H9 (cell line): ENCODE data around the gene TNIP1. TPM values are rescaled to one million over a fixed set of nuclear protein-coding genes. Genes with fewer than 3 reads are reported as not detected.

Source experiments
- DNase-seq: peaks from one replicate; pipeline ENCODE4 v3.0.0-alpha.2; 2017
- H2AFZ ChIP-seq: one replicate; pipeline ENCODE4 v1.6.1; 2013; ENCODE audit warnings: mild to moderate bottlenecking, low read length, control low read depth, moderate library complexity
- H2AK5ac ChIP-seq: 2 replicates; pipeline ENCODE4 v1.6.1; 2013; ENCODE audit warnings: low read length, control low read depth, mixed read lengths; ENCODE audit not compliant: insufficient read length
- H2BK120ac ChIP-seq: one replicate; pipeline ENCODE4 v1.6.1; 2013; ENCODE audit warnings: low read depth, mild to moderate bottlenecking, low read length, control low read depth, inconsistent platforms; ENCODE audit not compliant: poor library complexity, severe bottlenecking
- H2BK12ac ChIP-seq: 2 replicates; pipeline ENCODE4 v1.6.1; 2013; ENCODE audit warnings: low read length, control low read depth, mixed read lengths, low read depth; ENCODE audit not compliant: insufficient read length
- H2BK15ac ChIP-seq: 2 replicates; pipeline ENCODE4 v1.6.1; 2013; ENCODE audit warnings: low read depth, low read length, control low read depth
- H2BK20ac ChIP-seq: one replicate; pipeline ENCODE4 v1.6.1; 2013; ENCODE audit warnings: low read depth, mild to moderate bottlenecking, low read length, control low read depth, inconsistent platforms; ENCODE audit not compliant: poor library complexity, severe bottlenecking
- H2BK5ac ChIP-seq: 2 replicates; pipeline ENCODE4 v1.6.1; 2013; ENCODE audit warnings: low read length, control low read depth, mixed read lengths; ENCODE audit not compliant: insufficient read length
- H3K14ac ChIP-seq: 2 replicates; pipeline ENCODE4 v1.6.1; 2013; ENCODE audit warnings: low read length, control low read depth; ENCODE audit not compliant: insufficient read depth
- H3K18ac ChIP-seq: 2 replicates; pipeline ENCODE4 v1.6.1; 2013; ENCODE audit warnings: low read depth, mild to moderate bottlenecking, mixed read lengths, low read length, control low read depth; ENCODE audit not compliant: insufficient read length
- H3K23ac ChIP-seq: 2 replicates; pipeline ENCODE4 v1.6.1; 2013; ENCODE audit warnings: low read length, control low read depth, mixed read lengths, low read depth; ENCODE audit not compliant: insufficient read length
- H3K23me2 ChIP-seq: 2 replicates; pipeline ENCODE4 v1.6.1; 2013; ENCODE audit warnings: low read depth, mild to moderate bottlenecking, mixed read lengths, low read length, control low read depth; ENCODE audit not compliant: insufficient read length, poor library complexity, severe bottlenecking
- H3K27ac ChIP-seq: 2 replicates; pipeline ENCODE4 v1.5.1; 2013; ENCODE audit warnings: low read length, control low read depth, mixed read lengths, low read depth; ENCODE audit not compliant: insufficient read length
- H3K27me3 ChIP-seq: 2 replicates; pipeline ENCODE4 v1.6.1; 2013; ENCODE audit warnings: low read length, control low read depth, inconsistent platforms; ENCODE audit not compliant: insufficient read depth
- H3K4ac ChIP-seq: 2 replicates; pipeline ENCODE4 v1.6.1; 2013; ENCODE audit warnings: low read depth, mild to moderate bottlenecking, control low read depth, inconsistent platforms, low read length, moderate library complexity
- H3K4me1 ChIP-seq: 2 replicates; pipeline ENCODE4 v1.6.1; 2013; ENCODE audit warnings: low read length, control low read depth, inconsistent platforms; ENCODE audit not compliant: insufficient read depth
- H3K4me2 ChIP-seq: 2 replicates; pipeline ENCODE4 v1.6.1; 2013; ENCODE audit warnings: low read length, control low read depth, mixed read lengths; ENCODE audit not compliant: insufficient read length, insufficient read depth
- H3K56ac ChIP-seq: 2 replicates; pipeline ENCODE4 v1.6.1; 2013; ENCODE audit warnings: low read depth, mild to moderate bottlenecking, mixed read lengths, low read length, control low read depth; ENCODE audit not compliant: insufficient read length
- H3K79me1 ChIP-seq: 2 replicates; pipeline ENCODE4 v1.6.1; 2013; ENCODE audit warnings: low read depth, mild to moderate bottlenecking, moderate library complexity, low read length, control low read depth, inconsistent platforms; ENCODE audit not compliant: insufficient read depth, poor library complexity, severe bottlenecking
- H3K79me2 ChIP-seq: 2 replicates; pipeline ENCODE4 v1.6.1; 2013; ENCODE audit warnings: low read length, control low read depth, inconsistent platforms; ENCODE audit not compliant: insufficient read depth
- H3K9ac ChIP-seq: 2 replicates; pipeline ENCODE4 v1.6.1; 2013; ENCODE audit warnings: low read length, control low read depth, mixed read lengths; ENCODE audit not compliant: insufficient read length; ENCODE audit errors: extremely low read depth
- H3K9me3 ChIP-seq: one replicate; pipeline ENCODE4 v1.6.1; 2013; ENCODE audit warnings: low read depth, low read length, inconsistent platforms; ENCODE audit not compliant: control insufficient read depth
- H3T11ph ChIP-seq: one replicate; pipeline ENCODE4 v1.6.1; 2013; ENCODE audit warnings: mild to moderate bottlenecking, low read length, control low read depth, inconsistent platforms
- H4K20me1 ChIP-seq: one replicate; pipeline ENCODE4 v1.6.1; 2013; ENCODE audit not compliant: control insufficient read depth, insufficient read length, insufficient read depth
- H4K5ac ChIP-seq: 2 replicates; pipeline ENCODE4 v1.6.1; 2013; ENCODE audit warnings: low read depth, mild to moderate bottlenecking, mixed read lengths, low read length, control low read depth; ENCODE audit not compliant: insufficient read length
- H4K8ac ChIP-seq: replicated peaks from 2 replicates; pipeline ENCODE4 v1.6.1; 2013; ENCODE audit warnings: low read length, control low read depth, mixed read lengths, low read depth; ENCODE audit not compliant: insufficient read length
- H4K91ac ChIP-seq: 2 replicates; pipeline ENCODE4 v1.6.1; 2013; ENCODE audit warnings: low read depth, mild to moderate bottlenecking, moderate library complexity, mixed read lengths, low read length, control low read depth; ENCODE audit not compliant: insufficient read length
- H3K27ac Mint-ChIP-seq, 3 experiments: 2 replicates in 2 of 3; 3 replicates in 1 of 3; pipeline ENCODE4 v1.8.0; 2020 to 2021; ENCODE audit warnings: mixed read lengths in 3 of 3, mild to moderate bottlenecking in 1 of 3, moderate library complexity in 1 of 3
- H3K27me3 Mint-ChIP-seq: 2 replicates; pipeline ENCODE4 v1.8.0; 2021; ENCODE audit warnings: low read depth, mild to moderate bottlenecking, moderate library complexity, mixed read lengths
- H3K36me3 Mint-ChIP-seq, 3 experiments: 2 replicates in 2 of 3; 3 replicates in 1 of 3; pipeline ENCODE4 v1.8.0; 2020 to 2021; ENCODE audit warnings: low read depth in 3 of 3, mixed read lengths in 3 of 3; ENCODE audit not compliant: insufficient read depth in 1 of 3
- H3K4me1 Mint-ChIP-seq, 2 experiments: 2 replicates each; pipeline ENCODE4 v1.8.0; 2020; ENCODE audit warnings: mixed read lengths in 2 of 2
- H3K4me3 Mint-ChIP-seq, 2 experiments: 2 replicates in 1 of 2; 3 replicates in 1 of 2; pipeline ENCODE4 v1.8.0; 2020 to 2021; ENCODE audit warnings: mild to moderate bottlenecking in 2 of 2, mixed read lengths in 2 of 2, moderate library complexity in 1 of 2
- H3K9me3 Mint-ChIP-seq, 2 experiments: 2 replicates in 1 of 2; 3 replicates in 1 of 2; pipeline ENCODE4 v1.8.0; 2020; ENCODE audit warnings: mild to moderate bottlenecking in 2 of 2, mixed read lengths in 2 of 2, moderate library complexity in 1 of 2
- CTCF ChIP-seq: fragments of 200-600 bp; sonication (generic); conservative IDR thresholded peaks from 3 replicates; pipeline ENCODE4 v1.8.0; 2021; ENCODE audit warnings: antibody characterized with exemption, mild to moderate bottlenecking
- WGBS: extraction: QIAGEN DNeasy Blood & Tissue Kit; methylation state at CpG from one replicate; pipeline ENCODE4 v1.1.7; 2013; ENCODE audit warnings: missing lambda C conversion rate, low lambda C conversion rate, mixed read lengths; ENCODE audit not compliant: insufficient read length; ENCODE audit errors: extremely low coverage; 5-methylcytosine and 5-hydroxymethylcytosine counted together
- total RNA-seq: library from RNA; stranded (reverse); gene quantifications from 2 replicates; pipeline ENCODE4 v1.2.1, GENCODE V29; 2021

The TNIP1 gene
- total RNA-seq, 1 experiment from 2014 or later, result 40.8 TPM

- no peak overlapping the region for H3K23ac ChIP-seq
- peaks cover 54% of the 10 kb centered on the region for H3K27me3 Mint-ChIP-seq
- DNase-seq, result no peak
- no peak overlapping the region for H2BK20ac ChIP-seq
- no peak overlapping the region for H4K8ac ChIP-seq
- no peak overlapping the region for H3K18ac ChIP-seq
- H3K9ac ChIP-seq, result no peak overlapping the region
- H2BK120ac ChIP-seq, result no peak overlapping the region
- H3K79me2 ChIP-seq, result no peaks in the 10 kb centered on the region
- no peak overlapping the region for H4K91ac ChIP-seq
- H3K14ac ChIP-seq, result no peak overlapping the region
- H3K56ac ChIP-seq, result no peak overlapping the region
- H3K27ac Mint-ChIP-seq, result no peak overlapping the region
- TF ChIP-seq CTCF, result no peak
- H3K36me3 Mint-ChIP-seq, result no peaks in the 10 kb centered on the region
- no peak overlapping the region for H3T11ph ChIP-seq
- H4K5ac ChIP-seq, result no peak overlapping the region
- H2AFZ ChIP-seq, result no peak overlapping the region
- H3K9me3 Mint-ChIP-seq, result no peaks in the 10 kb centered on the region
- no peaks in the 10 kb centered on the region for H4K20me1 ChIP-seq
- H2BK15ac ChIP-seq, result no peak overlapping the region
- H2BK12ac ChIP-seq, result no peak overlapping the region
- H3K4me1 ChIP-seq, result no peaks in the 10 kb centered on the region
- no peak overlapping the region for H2AK5ac ChIP-seq
- H3K23me2 ChIP-seq, result no peaks in the 10 kb centered on the region
- H3K9me3 ChIP-seq, result no peaks in the 10 kb centered on the region
- peaks cover 5 to 7% of the 10 kb centered on the region in 2 experiments; a peak in 3 of 4 replicates for H3K4me1 Mint-ChIP-seq
- H3K79me1 ChIP-seq, result no peaks in the 10 kb centered on the region
- no peak overlapping the region for H3K4me2 ChIP-seq
- WGBS, result no CpG with 5 or more reads among the region's 5 CpGs
- H3K4me3 Mint-ChIP-seq, result no peak overlapping the region
- no peak overlapping the region for H3K4ac ChIP-seq
- no peaks in the 10 kb centered on the region; the same call in 1 of the 2 replicates for H3K27me3 ChIP-seq
- no peak overlapping the region for H3K27ac ChIP-seq
- H2BK5ac ChIP-seq, result no peak overlapping the region
Observed at GRCh38 chr5:151016700-151017099, 64.1 kb downstream of the TNIP1 start.
